Nephron progenitor cell (in vitro differentiated cells): ENCODE results near the gene DNAAF3.

Experiments used
- DNase-seq: peaks from one replicate; pipeline ENCODE4 v3.0.0; 2021
- H3K27ac Mint-ChIP-seq: 2 replicates; pipeline ENCODE4 v1.8.0; 2021; ENCODE audit warnings: mild to moderate bottlenecking, moderate library complexity, mixed read lengths
- H3K27me3 Mint-ChIP-seq: 2 replicates; pipeline ENCODE4 v1.8.0; 2021; ENCODE audit warnings: mild to moderate bottlenecking, low read depth, mixed read lengths; ENCODE audit not compliant: poor library complexity
- H3K36me3 Mint-ChIP-seq: 2 replicates; pipeline ENCODE4 v1.8.0; 2021; ENCODE audit warnings: low read depth, mixed read lengths
- H3K4me1 Mint-ChIP-seq: 2 replicates; pipeline ENCODE4 v1.8.0; 2021; ENCODE audit warnings: mixed read lengths
- H3K4me3 Mint-ChIP-seq: 2 replicates; pipeline ENCODE4 v1.8.0; 2021; ENCODE audit warnings: mild to moderate bottlenecking, moderate library complexity, mixed read lengths
- H3K9me3 Mint-ChIP-seq: 2 replicates; pipeline ENCODE4 v1.8.0; 2021; ENCODE audit warnings: mild to moderate bottlenecking, moderate library complexity, mixed read lengths
- CTCF ChIP-seq: fragments of 200-600 bp; sonication (generic); IDR thresholded peaks from 2 replicates; pipeline ENCODE4 v1.5.0; 2021; ENCODE audit warnings: antibody characterized with exemption

DNAAF3 gene

GRCh38 chr19:55166530-55167268, at the start of gene DNAAF3:
DNAAF3 (minus strand) TSS chr19:55166613; CDS start chr19:55166413, 200 bp downstream.
- H3K27ac Mint-ChIP-seq: peak within 1 kb of the TSS; percentile 98
- no peak for TF ChIP-seq CTCF
- H3K36me3 Mint-ChIP-seq: no peaks in the 10 kb centered on the region
- H3K27me3 Mint-ChIP-seq: peaks cover 73% of the 10 kb centered on the region
- H3K9me3 Mint-ChIP-seq: peaks cover 4% of the 10 kb centered on the region
- H3K4me1 Mint-ChIP-seq: peaks cover 8% of the 10 kb centered on the region
- peak within 1 kb of the TSS; percentile 90 for H3K4me3 Mint-ChIP-seq
- DNase-seq: peak; percentile 98

GRCh38 chr19:55213547-55213946, 47.1 kb upstream of the DNAAF3 start:
- Mint-ChIP-seq H3K4me3 (no peak overlapping the region), H3K36me3 (peaks cover 6% of the 10 kb centered on the region), H3K27ac (no peak overlapping the region), H3K9me3 (peaks cover 53% of the 10 kb centered on the region), H3K4me1 (peaks cover 24% of the 10 kb centered on the region), H3K27me3 (peaks cover 36% of the 10 kb centered on the region)
- TF ChIP-seq CTCF: no peak
- DNase-seq: no peak

GRCh38 chr19:55212447-55212846, 46.0 kb upstream of the DNAAF3 start:
- H3K4me3 Mint-ChIP-seq: no peak overlapping the region
- TF ChIP-seq CTCF: no peak
- no peak for DNase-seq
- H3K27me3 Mint-ChIP-seq: peaks cover 36% of the 10 kb centered on the region
- H3K4me1 Mint-ChIP-seq: peaks cover 25% of the 10 kb centered on the region
- H3K27ac Mint-ChIP-seq: no peak overlapping the region
- H3K9me3 Mint-ChIP-seq: peaks cover 53% of the 10 kb centered on the region
- peaks cover 6% of the 10 kb centered on the region for H3K36me3 Mint-ChIP-seq

GRCh38 chr19:55209693-55210472, 43.5 kb upstream of the DNAAF3 start:
- Mint-ChIP-seq H3K4me3 (no peak overlapping the region), H3K9me3 (peaks cover 34% of the 10 kb centered on the region), H3K36me3 (peaks cover 6% of the 10 kb centered on the region), H3K27ac (no peak overlapping the region), H3K27me3 (peaks cover 36% of the 10 kb centered on the region), H3K4me1 (peaks cover 25% of the 10 kb centered on the region)
- no peak for TF ChIP-seq CTCF
- no peak for DNase-seq

GRCh38 chr19:55208880-55209692, 42.7 kb upstream of the DNAAF3 start, which contains the start of gene PTPRH:
PTPRH (minus strand) TSS chr19:55209501; CDS start chr19:55209433, 68 bp downstream.
- no peak for TF ChIP-seq CTCF
- peaks cover 25% of the 10 kb centered on the region for H3K4me1 Mint-ChIP-seq
- peaks cover 41% of the 10 kb centered on the region for H3K27me3 Mint-ChIP-seq
- no peak for DNase-seq
- H3K36me3 Mint-ChIP-seq: peaks cover 6% of the 10 kb centered on the region
- no peak within 1 kb of the TSS for H3K4me3 Mint-ChIP-seq
- no peak within 1 kb of the TSS for H3K27ac Mint-ChIP-seq
- peaks cover 28% of the 10 kb centered on the region for H3K9me3 Mint-ChIP-seq
